GM23338 (cell line): ENCODE measurements around the gene DTNB. TPM values are rescaled to one million over a fixed set of nuclear protein-coding genes. Genes with fewer than 3 reads are reported as not detected.

Source experiments
- ATAC-seq: fragments of 200-7000 bp; cut with Tn5 transposase; 3 replicates; pipeline ENCODE4 v1.9.1; 2020
- DNase-seq: peaks from one replicate; pipeline ENCODE4 v3.0.0-alpha.2; 2015; ENCODE audit warnings: low spot score
- H2AFZ ChIP-seq: fragments of 200-600 bp; sonication (generic); 2 replicates; pipeline ENCODE4 v1.8.0; 2016; ENCODE audit warnings: antibody characterized with exemption, mild to moderate bottlenecking, moderate library complexity
- H3F3A ChIP-seq: fragments of 200-600 bp; sonication (generic); replicated peaks from 2 replicates; pipeline ENCODE4 v1.8.0; 2017; ENCODE audit warnings: antibody characterized with exemption, mixed run types, low read depth
- H3K27ac ChIP-seq: fragments of 200-600 bp; sonication (generic); 2 replicates; pipeline ENCODE4 v1.6.1; 2016; ENCODE audit warnings: low read depth
- H3K27me3 ChIP-seq: fragments of 200-600 bp; sonication (generic); 2 replicates; pipeline ENCODE4 v1.8.0; 2016; ENCODE audit warnings: mild to moderate bottlenecking, mixed run types, moderate library complexity; ENCODE audit not compliant: insufficient read depth
- H3K36me3 ChIP-seq: fragments of 200-600 bp; sonication (generic); 2 replicates; pipeline ENCODE4 v1.8.0; 2016; ENCODE audit warnings: mild to moderate bottlenecking; ENCODE audit not compliant: insufficient read depth
- H3K4me1 ChIP-seq: fragments of 200-600 bp; sonication (generic); 2 replicates; pipeline ENCODE4 v1.8.0; 2016; ENCODE audit warnings: mild to moderate bottlenecking, moderate library complexity; ENCODE audit not compliant: insufficient read depth
- H3K4me2 ChIP-seq: fragments of 200-600 bp; sonication (generic); 2 replicates; pipeline ENCODE4 v1.7.1; 2017; ENCODE audit warnings: mixed run types
- H3K4me3 ChIP-seq: fragments of 200-600 bp; sonication (generic); 2 replicates; pipeline ENCODE4 v1.6.1; 2016; ENCODE audit warnings: mixed run types
- H3K79me2 ChIP-seq: fragments of 200-600 bp; sonication (generic); replicated peaks from 2 replicates; pipeline ENCODE4 v1.8.0; 2017; ENCODE audit warnings: mild to moderate bottlenecking; ENCODE audit not compliant: insufficient read depth
- H3K9me2 ChIP-seq: fragments of 200-600 bp; sonication (generic); 2 replicates; pipeline ENCODE4 v1.8.0; 2017; ENCODE audit not compliant: insufficient read depth
- H4K20me1 ChIP-seq: fragments of 200-600 bp; sonication (generic); replicated peaks from 2 replicates; pipeline ENCODE4 v1.8.0; 2017; ENCODE audit warnings: mild to moderate bottlenecking; ENCODE audit not compliant: insufficient read depth
- H3K27ac Mint-ChIP-seq: 2 replicates; pipeline ENCODE4 v1.8.0; 2020; ENCODE audit warnings: inconsistent platforms, mild to moderate bottlenecking, moderate library complexity, mixed read lengths
- H3K27me3 Mint-ChIP-seq: 3 replicates; pipeline ENCODE4 v1.8.0; 2022; ENCODE audit warnings: low read depth, mild to moderate bottlenecking, moderate library complexity, mixed read lengths, inconsistent platforms; ENCODE audit not compliant: insufficient read depth, poor library complexity
- H3K36me3 Mint-ChIP-seq: 3 replicates; pipeline ENCODE4 v1.8.0; 2021; ENCODE audit warnings: low read depth, mild to moderate bottlenecking, inconsistent platforms, moderate library complexity, mixed read lengths
- H3K4me1 Mint-ChIP-seq: 3 replicates; pipeline ENCODE4 v1.8.0; 2020; ENCODE audit warnings: mild to moderate bottlenecking, inconsistent platforms, mixed read lengths
- H3K4me3 Mint-ChIP-seq: 3 replicates; pipeline ENCODE4 v1.8.0; 2021; ENCODE audit warnings: moderate library complexity, mild to moderate bottlenecking, inconsistent platforms, mixed read lengths
- H3K9me3 Mint-ChIP-seq: 3 replicates; pipeline ENCODE4 v1.8.0; 2020; ENCODE audit warnings: moderate library complexity, mild to moderate bottlenecking, inconsistent platforms, mixed read lengths
- CREB1 ChIP-seq: fragments of 250-450 bp; sonication (Bioruptor Pico); IDR thresholded peaks from 2 replicates; pipeline ENCODE4 v1.5.0; 2020; ENCODE audit warnings: low read depth, mild to moderate bottlenecking, moderate library complexity
- EZH2 ChIP-seq: fragments of 200-600 bp; sonication (generic); IDR thresholded peaks from one replicate; pipeline ENCODE4 v1.8.0; 2017; ENCODE audit warnings: antibody characterized with exemption, mild to moderate bottlenecking, low read depth; ENCODE audit not compliant: unreplicated experiment
- EZH2phosphoT487 ChIP-seq: fragments of 200-600 bp; sonication (generic); IDR thresholded peaks from one replicate; pipeline ENCODE4 v1.8.1; 2018; ENCODE audit warnings: antibody characterized with exemption; ENCODE audit not compliant: unreplicated experiment
- NANOG ChIP-seq: IDR thresholded peaks from 2 replicates; pipeline ENCODE4 v1.6.1; 2016; ENCODE audit warnings: antibody characterized with exemption, borderline replicate concordance
- POLR2AphosphoS5 ChIP-seq: IDR thresholded peaks from 2 replicates; pipeline ENCODE4 v1.6.1; 2016; ENCODE audit warnings: antibody characterized with exemption, low read depth
- STAT1 ChIP-seq: IDR thresholded peaks from one replicate; pipeline ENCODE4 v1.6.1; 2016; ENCODE audit warnings: antibody characterized with exemption; ENCODE audit not compliant: unreplicated experiment
- ZNF114 ChIP-seq: fragments of 250-450 bp; sonication (Bioruptor Pico); IDR thresholded peaks from 2 replicates; pipeline ENCODE4 v1.5.0; 2020; ENCODE audit warnings: mild to moderate bottlenecking, moderate library complexity
- ZNF331 ChIP-seq: fragments of 250-450 bp; sonication (Bioruptor Pico); IDR thresholded peaks from 2 replicates; pipeline ENCODE4 v1.5.0; 2020; ENCODE audit warnings: low read depth, mild to moderate bottlenecking, moderate library complexity
- ZNF462 ChIP-seq: fragments of 250-450 bp; sonication (Bioruptor Pico); IDR thresholded peaks from 2 replicates; pipeline ENCODE4 v1.5.0; 2020; ENCODE audit warnings: mild to moderate bottlenecking, moderate library complexity
- polyA plus RNA-seq: library from polyadenylated mRNA; unstranded; fragments of >200 nt; fragmentation: Nextera tagmentation; extraction: Ambion mirVana; gene quantifications from 2 replicates; pipeline ENCODE4 v1.2.1, GENCODE V29; 2016
- total RNA-seq: library from RNA; depleted of rRNA; stranded (reverse); fragments of >200 nt; shearing (Covaris generic); gene quantifications from 2 replicates; pipeline ENCODE4 v1.2.3, GENCODE V29; 2014
- TF ChIP-seq, protein P1 (sequence below), 2 experiments: fragments of 200-600 bp in 1 of 2; sonication (generic) in 1 of 2; conservative IDR thresholded peaks; 2 replicates each; pipeline versions ENCODE4 v1.5.1 to v1.6.1; 2016 to 2017; ENCODE audit warnings: antibody characterized with exemption in 2 of 2, low read depth in 2 of 2, mild to moderate bottlenecking in 2 of 2, moderate library complexity in 1 of 2
- TF ChIP-seq, protein P2 (sequence below): IDR thresholded peaks from one replicate; pipeline ENCODE4 v1.6.1; 2018; ENCODE audit warnings: antibody characterized with exemption; ENCODE audit not compliant: unreplicated experiment
- TF ChIP-seq, protein P3 (sequence below): IDR thresholded peaks from 2 replicates; pipeline ENCODE4 v1.6.1; 2016; ENCODE audit warnings: antibody characterized with exemption

Gene DTNB
- total and polyA plus RNA-seq, 2 experiments from 2014 or later: 22.1 to 29.4 TPM

DNA sequence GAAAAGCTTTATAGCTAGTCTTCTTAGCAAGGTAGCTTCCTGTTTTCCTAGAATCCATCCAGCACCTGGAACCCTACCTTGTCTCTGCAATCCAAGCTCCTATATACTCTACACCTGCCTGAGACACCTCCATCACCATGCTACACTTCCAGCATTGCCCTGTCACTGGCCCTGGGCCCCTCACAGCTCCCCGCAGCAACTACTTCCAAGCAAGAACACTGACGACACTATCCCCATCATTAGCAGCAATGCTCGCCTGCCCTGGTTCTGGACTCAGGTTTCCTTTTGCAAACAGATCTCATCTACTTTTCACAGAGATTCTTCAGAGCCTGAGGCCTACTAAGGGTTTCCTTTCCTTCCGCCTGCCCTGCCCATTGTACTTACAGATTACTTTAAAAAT, 121.1 kb downstream of the DTNB start (continued):
- TF ChIP-seq ZNF462 (CRISPR knock-in tag): no peak

- no peaks in the 10 kb centered on the region for H3F3A ChIP-seq
- H3K36me3 ChIP-seq: no peaks in the 10 kb centered on the region
- no peak for DNase-seq
- Mint-ChIP-seq H3K4me1 (no peaks in the 10 kb centered on the region), H3K27ac (no peak overlapping the region), H3K4me3 (no peak overlapping the region), H3K9me3 (no peaks in the 10 kb centered on the region), H3K27me3 (no peaks in the 10 kb centered on the region), H3K36me3 (no peaks in the 10 kb centered on the region)
- H3K79me2 ChIP-seq: no peaks in the 10 kb centered on the region
- no peaks in the 10 kb centered on the region for H4K20me1 ChIP-seq
- H3K27ac ChIP-seq: no peak overlapping the region
- no peaks in the 10 kb centered on the region for H3K9me2 ChIP-seq
- no peaks in the 10 kb centered on the region for H3K4me1 ChIP-seq
- H2AFZ ChIP-seq: no peak overlapping the region
- H3K4me3 ChIP-seq: no peak overlapping the region
- H3K4me2 ChIP-seq: no peak overlapping the region
- H3K27me3 ChIP-seq: no peaks in the 10 kb centered on the region
- ATAC-seq: no peak
- TF ChIP-seq EZH2phosphoT487 (no peak), STAT1 (no peak), POLR2AphosphoS5 (no peak), ZNF114 (CRISPR knock-in tag) (no peak), ZNF331 (CRISPR knock-in tag) (no peak), EZH2 (no peak), CREB1 (CRISPR knock-in tag) (no peak), NANOG (no peak)
- TF ChIP-seq, protein P1, sequence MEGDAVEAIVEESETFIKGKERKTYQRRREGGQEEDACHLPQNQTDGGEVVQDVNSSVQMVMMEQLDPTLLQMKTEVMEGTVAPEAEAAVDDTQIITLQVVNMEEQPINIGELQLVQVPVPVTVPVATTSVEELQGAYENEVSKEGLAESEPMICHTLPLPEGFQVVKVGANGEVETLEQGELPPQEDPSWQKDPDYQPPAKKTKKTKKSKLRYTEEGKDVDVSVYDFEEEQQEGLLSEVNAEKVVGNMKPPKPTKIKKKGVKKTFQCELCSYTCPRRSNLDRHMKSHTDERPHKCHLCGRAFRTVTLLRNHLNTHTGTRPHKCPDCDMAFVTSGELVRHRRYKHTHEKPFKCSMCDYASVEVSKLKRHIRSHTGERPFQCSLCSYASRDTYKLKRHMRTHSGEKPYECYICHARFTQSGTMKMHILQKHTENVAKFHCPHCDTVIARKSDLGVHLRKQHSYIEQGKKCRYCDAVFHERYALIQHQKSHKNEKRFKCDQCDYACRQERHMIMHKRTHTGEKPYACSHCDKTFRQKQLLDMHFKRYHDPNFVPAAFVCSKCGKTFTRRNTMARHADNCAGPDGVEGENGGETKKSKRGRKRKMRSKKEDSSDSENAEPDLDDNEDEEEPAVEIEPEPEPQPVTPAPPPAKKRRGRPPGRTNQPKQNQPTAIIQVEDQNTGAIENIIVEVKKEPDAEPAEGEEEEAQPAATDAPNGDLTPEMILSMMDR (conservative IDR thresholded peaks at IDR 0.05; ENCODE audit: low read depth in 2 of 2): no peak
- TF ChIP-seq, protein P2, sequence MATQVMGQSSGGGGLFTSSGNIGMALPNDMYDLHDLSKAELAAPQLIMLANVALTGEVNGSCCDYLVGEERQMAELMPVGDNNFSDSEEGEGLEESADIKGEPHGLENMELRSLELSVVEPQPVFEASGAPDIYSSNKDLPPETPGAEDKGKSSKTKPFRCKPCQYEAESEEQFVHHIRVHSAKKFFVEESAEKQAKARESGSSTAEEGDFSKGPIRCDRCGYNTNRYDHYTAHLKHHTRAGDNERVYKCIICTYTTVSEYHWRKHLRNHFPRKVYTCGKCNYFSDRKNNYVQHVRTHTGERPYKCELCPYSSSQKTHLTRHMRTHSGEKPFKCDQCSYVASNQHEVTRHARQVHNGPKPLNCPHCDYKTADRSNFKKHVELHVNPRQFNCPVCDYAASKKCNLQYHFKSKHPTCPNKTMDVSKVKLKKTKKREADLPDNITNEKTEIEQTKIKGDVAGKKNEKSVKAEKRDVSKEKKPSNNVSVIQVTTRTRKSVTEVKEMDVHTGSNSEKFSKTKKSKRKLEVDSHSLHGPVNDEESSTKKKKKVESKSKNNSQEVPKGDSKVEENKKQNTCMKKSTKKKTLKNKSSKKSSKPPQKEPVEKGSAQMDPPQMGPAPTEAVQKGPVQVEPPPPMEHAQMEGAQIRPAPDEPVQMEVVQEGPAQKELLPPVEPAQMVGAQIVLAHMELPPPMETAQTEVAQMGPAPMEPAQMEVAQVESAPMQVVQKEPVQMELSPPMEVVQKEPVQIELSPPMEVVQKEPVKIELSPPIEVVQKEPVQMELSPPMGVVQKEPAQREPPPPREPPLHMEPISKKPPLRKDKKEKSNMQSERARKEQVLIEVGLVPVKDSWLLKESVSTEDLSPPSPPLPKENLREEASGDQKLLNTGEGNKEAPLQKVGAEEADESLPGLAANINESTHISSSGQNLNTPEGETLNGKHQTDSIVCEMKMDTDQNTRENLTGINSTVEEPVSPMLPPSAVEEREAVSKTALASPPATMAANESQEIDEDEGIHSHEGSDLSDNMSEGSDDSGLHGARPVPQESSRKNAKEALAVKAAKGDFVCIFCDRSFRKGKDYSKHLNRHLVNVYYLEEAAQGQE: no peak
- TF ChIP-seq, protein P3, sequence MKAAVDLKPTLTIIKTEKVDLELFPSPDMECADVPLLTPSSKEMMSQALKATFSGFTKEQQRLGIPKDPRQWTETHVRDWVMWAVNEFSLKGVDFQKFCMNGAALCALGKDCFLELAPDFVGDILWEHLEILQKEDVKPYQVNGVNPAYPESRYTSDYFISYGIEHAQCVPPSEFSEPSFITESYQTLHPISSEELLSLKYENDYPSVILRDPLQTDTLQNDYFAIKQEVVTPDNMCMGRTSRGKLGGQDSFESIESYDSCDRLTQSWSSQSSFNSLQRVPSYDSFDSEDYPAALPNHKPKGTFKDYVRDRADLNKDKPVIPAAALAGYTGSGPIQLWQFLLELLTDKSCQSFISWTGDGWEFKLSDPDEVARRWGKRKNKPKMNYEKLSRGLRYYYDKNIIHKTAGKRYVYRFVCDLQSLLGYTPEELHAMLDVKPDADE: no peak
These were observed 122.1 kb downstream of the DTNB start for GRCh38 chr2:25551316-25551715.
